GM19239 (cell line): Measurements from ENCODE around the gene MEG3.

Experiments used
- DNase-seq: peaks from one replicate; pipeline ENCODE4 v3.0.0; 2011; ENCODE audit warnings: low spot score; ENCODE audit not compliant: insufficient read length
- FAIRE-seq: peaks from 2 replicates; lab custom pipeline; 2011; peaks lifted over from hg19 to GRCh38; lab: Jason Lieb, UNC

Gene MEG3

GRCh38 chr14:100861188-100861936 lies 35.4 kb downstream of the MEG3 start:
- no peak for DNase-seq
- FAIRE-seq: no peak

GRCh38 chr14:100861937-100862247 lies 36.0 kb downstream of the MEG3 start:
- no peak for DNase-seq
- FAIRE-seq: no peak

GRCh38 chr14:100862277-100862676 lies 36.4 kb downstream of the MEG3 start:
- DNase-seq (no peak), FAIRE-seq (no peak)

GRCh38 chr14:100862793-100863192 lies 36.9 kb downstream of the MEG3 start:
- DNase-seq (no peak), FAIRE-seq (no peak)

GRCh38 chr14:100864206-100864605 lies 38.3 kb downstream of the MEG3 start:
- no peak for DNase-seq
- FAIRE-seq: no peak

- FAIRE-seq (no peak), DNase-seq (no peak)
These were observed 39.2 kb downstream of the MEG3 start for GRCh38 chr14:100864960-100865681.

- FAIRE-seq (no peak), DNase-seq (no peak)
These were observed 40.0 kb downstream of the MEG3 start for GRCh38 chr14:100865682-100866591.

GRCh38 chr14:100866666-100867630 lies 41.0 kb downstream of the MEG3 start:
- DNase-seq (no peak), FAIRE-seq (no peak)

- no peak for FAIRE-seq
- DNase-seq: no peak
These were observed 41.9 kb downstream of the MEG3 start for GRCh38 chr14:100867631-100868315.

- FAIRE-seq: no peak
- DNase-seq: no peak
These were observed 42.9 kb downstream of the MEG3 start for GRCh38 chr14:100868621-100869370.

- DNase-seq (no peak), FAIRE-seq (no peak)
These were observed 45.6 kb downstream of the MEG3 start for GRCh38 chr14:100871234-100872186.

- no peak for DNase-seq
- no peak for FAIRE-seq
These were observed 46.6 kb downstream of the MEG3 start for GRCh38 chr14:100872259-100873095.

- DNase-seq: no peak
- no peak for FAIRE-seq
These were observed 47.2 kb downstream of the MEG3 start for GRCh38 chr14:100873096-100873482.

- FAIRE-seq (no peak), DNase-seq (no peak)
These were observed 48.1 kb downstream of the MEG3 start for GRCh38 chr14:100874051-100874410.

- FAIRE-seq: no peak
- no peak for DNase-seq
These were observed 48.6 kb downstream of the MEG3 start for GRCh38 chr14:100874411-100875091.

GRCh38 chr14:100875126-100875525 lies 49.2 kb downstream of the MEG3 start:
- FAIRE-seq (no peak), DNase-seq (no peak)
